Muscle of arm (tissue), 12 donors: Measurements from ENCODE around the gene CDKN1C. TPM values are rescaled to one million over a fixed set of nuclear protein-coding genes. Genes with fewer than 3 reads are reported as not detected.

Experiments
- DNase-seq: peaks from one replicate; pipeline ENCODE4 v3.0.0-alpha.2; 2013
- polyA plus RNA-seq, 12 donors: library from polyadenylated mRNA; unstranded; fragments of 120-200 nt; gene quantifications; one replicate each; pipeline ENCODE4 v1.2.1, GENCODE V29; 2013; ENCODE audit not compliant: insufficient read length in 12 of 12

CDKN1C gene
- polyA plus RNA-seq, 12 donors, result 108 to 2,783 (median 163) TPM

GRCh38 chr11:2927121-2927800, 41.7 kb upstream of the CDKN1C start:
- no peak for DNase-seq

DNA sequence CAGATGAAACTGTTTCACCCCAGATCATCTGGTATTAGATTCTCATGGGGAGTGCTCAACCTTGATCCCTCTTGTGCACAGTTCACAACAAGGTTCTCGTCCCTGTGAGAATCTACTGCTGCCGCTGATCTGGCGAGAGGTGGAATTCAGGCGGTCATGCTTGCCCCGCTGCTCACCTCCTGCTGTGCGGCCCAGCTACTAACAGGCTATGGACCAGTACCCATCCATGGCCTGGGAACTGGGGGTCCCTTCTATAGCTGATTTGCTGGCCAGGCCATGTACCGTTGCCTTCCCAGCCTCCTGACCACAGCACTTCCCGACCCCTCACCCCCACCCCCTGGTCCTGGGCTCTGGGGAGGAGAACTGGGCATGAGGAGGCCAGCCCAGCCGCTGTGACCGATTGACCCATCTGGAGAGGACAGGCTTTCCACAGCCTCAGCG, 41.1 kb upstream of the CDKN1C start:
- no peak for DNase-seq

- no peak for DNase-seq
Measured at GRCh38 chr11:2924821-2925675, 39.5 kb upstream of the CDKN1C start.

DNA sequence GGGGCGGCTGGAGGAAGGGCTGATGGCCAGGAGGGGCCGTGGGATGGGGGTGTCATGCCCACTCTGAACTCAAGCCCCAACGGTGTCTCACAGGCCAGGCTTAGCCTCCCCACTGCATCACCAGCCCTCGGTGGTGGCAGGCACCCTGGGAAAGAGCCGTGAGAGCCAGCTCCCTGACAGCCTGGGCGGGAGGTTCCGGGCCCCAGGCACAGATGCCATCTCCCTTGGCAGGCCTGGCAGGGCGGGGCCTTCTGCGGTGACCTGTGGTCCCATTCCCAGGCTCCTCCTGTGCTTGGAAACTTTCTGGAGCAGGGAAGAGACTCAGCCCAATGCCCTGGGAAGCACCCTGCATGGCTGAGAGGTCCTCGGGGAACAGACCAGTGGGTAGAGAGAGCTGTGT, 38.8 kb upstream of the CDKN1C start:
- DNase-seq, result no peak

DNA sequence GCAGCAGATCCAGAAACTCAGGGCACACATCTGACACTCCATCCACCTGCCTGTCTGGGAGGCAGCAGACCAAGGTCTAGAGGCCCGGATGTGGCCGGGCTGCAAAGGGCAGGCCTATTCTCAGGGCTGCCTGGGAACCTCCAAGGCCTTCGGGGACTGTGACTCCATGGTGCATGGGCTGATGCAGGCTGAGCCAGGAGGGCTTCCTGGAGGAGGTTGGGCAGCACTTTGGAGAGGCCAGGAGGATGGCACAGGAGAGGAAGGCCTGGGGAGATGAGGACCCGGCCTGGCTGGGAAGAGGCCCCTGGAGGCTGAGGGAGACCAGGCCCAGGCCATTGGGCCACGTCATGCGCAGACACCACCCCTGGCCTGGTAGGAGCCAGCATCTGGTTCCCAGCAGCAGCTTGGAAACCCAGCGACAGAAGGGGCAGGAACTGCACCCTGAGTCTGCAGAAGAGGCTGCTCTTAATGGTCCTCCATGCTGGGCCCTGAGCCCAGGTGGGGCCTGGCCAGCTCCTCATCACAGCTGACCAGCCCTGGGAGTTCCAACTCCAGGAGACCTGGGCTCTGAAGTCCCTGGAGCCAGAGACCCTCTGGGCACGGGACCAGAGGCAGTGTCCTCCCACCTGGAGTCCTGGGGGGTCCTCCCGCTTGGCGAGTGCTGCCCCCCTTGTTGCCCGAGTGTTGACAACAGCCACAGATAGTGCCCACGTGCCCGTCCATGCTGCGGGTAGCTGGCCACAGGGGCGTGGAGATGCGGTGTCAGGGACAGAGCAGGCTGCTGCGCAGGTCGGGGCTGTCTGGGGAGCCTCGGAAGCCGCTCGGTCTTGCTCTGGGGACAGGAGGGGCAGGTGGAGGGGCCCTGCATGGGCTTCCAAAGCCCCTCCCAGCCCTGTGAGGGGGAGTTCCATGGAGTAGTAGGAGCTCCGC, 38.1 kb upstream of the CDKN1C start:
- no peak for DNase-seq

GRCh38 chr11:2922655-2923054, 37.1 kb upstream of the CDKN1C start:
- no peak for DNase-seq

GRCh38 chr11:2921742-2922493, 36.3 kb upstream of the CDKN1C start:
- no peak for DNase-seq

DNA sequence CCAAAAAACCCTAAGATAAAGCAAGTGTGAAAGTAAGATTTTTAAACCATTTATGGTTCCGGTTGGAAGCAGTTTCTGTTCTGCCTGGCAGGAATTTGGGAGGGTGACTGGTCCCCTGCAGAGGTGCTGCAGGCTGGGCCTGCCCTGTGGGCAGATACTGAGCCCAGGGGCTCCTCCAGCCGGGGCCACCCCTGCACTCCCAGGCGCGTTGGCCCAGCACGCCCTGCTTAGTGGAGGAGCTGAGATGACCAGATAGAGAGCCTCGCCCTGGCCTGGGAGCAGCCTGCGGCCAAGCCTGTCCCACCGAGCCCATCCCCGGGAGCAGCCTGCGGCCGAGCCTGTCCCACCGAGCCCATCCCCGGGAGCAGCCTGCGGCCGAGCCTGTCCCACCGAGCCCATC, 35.7 kb upstream of the CDKN1C start:
- no peak for DNase-seq

DNA sequence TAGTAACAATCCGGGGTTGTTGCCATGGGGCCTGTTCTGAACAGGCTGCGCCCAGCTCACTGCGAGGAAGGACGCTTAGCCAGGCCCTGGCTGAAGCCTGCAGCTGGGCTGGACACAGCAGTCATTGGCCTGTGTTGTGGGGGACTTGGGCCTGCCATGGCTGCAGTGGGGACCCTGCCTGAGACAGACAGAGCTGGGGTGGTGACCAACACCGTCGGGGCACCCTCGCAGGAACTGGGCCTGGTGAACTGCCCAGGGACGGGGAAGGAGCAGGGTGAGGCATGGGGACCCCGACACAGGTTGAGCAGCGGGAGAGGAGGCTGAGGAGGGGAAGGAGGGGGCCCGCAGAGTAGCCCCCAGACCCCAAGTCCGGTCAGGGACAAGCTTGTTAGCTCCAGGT, 34.8 kb upstream of the CDKN1C start:
- no peak for DNase-seq

GRCh38 chr11:2919837-2920236, 34.3 kb upstream of the CDKN1C start:
- DNase-seq, result no peak

DNA sequence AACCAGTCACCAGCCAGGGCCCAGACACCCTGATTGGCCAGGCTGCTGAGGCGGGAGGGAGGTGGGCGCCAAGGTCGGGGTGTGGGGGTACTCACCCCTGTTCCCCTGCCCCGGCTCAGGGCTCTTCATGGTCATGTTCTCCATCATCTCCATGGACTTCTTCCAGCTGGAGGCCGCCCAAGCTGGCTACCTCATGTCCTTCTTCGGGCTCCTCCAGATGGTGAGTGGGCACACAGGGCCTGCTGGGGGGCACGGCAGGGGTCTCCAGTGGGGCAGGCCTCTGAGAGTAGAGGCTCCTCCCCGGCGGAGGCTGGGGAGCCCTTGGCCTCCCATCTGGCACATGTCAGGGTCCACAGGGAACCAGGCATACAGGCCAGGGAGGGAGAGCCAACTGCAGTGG, 33.6 kb upstream of the CDKN1C start:
- no peak for DNase-seq

DNA sequence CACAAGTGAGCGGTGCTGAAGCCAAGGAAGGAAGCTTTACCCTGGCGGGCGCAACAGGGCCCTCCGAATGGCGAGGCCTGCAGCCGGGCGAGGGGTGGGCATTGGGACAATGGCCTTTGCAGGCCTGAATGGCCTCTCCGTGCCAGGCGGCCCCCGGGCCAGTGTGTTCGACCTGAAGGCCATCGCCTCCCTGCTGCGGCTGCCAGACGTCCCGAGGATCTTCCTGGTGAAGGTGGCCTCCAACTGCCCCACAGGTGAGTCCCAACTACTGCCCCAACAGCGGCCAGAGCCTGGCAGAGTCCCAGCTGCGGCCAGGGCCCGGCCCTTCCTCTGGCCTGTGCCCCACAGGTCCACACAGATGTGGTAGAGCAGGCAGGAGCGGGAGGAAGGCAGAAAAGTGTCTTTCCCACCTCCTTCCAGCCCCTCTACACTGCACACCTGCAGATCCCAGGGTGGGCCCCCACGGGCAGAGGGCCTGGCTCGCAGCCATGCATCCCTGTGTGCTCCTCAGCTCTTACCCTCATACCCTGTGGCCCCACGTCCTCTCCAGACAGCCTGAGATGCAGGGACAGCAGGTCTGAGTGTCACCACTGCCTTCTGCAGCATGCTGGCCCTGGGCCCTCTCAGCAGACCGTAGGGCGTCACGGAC, 32.4 kb upstream of the CDKN1C start:
- no peak for DNase-seq

DNA sequence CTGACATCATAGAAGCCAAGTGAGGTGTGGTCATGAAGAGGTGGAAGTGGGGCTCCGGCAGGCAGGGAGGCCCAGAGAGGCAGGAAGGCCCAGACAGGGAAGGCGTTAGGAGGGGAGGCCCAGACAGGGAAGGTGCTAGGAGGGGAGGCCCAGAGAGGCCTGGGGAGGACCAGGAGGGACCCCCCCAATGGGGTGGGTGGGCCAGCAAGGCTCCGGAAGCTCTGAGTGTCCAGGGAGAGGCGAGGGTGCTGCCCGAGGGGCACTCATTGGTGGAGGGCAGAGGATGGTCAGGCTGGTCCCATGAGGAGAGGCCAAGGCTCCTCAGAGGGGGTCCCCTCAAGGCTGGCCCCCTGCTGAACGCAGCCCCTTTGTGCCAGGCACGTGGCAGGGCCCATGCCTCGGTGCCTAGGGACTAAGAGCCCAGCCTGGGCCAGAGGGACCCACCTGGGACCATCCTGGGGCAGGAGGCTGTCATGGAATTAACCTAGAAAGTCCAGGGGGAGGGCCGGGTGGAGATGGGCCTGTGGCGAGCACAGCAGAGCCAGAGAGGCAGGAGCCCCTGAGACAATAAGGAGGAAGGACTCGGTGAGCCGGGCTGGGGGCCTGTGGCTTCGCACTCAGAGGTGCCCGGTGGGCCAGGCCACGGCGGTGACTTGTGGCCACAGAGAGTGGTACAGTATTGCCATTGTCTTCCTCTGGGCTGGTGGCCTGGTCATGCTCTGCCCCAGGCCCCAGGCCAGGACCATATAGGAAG, 31.5 kb upstream of the CDKN1C start:
- no peak for DNase-seq

- no peak for DNase-seq
Measured at GRCh38 chr11:2916114-2916891, 30.7 kb upstream of the CDKN1C start.

DNA sequence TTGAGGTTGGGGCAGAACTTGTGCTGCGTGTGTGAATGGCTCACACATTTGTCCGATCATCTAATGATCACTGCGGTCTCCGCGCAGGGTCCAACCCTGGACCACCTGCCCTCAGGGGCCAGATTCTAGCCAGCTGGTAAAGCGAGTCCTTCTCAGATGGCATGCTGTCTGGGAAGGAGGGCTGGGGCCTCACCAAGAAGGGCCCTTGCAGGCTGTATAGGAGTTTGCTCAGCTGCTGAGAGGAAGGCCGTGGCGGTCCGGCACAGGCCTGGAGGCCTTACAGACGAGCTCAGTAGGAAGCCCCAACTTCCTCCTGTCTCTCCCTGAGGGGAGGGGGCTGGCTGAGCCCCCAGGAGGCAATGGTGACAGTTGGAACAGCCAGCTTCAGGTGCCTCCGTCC, 29.9 kb upstream of the CDKN1C start:
- DNase-seq, result no peak

DNA sequence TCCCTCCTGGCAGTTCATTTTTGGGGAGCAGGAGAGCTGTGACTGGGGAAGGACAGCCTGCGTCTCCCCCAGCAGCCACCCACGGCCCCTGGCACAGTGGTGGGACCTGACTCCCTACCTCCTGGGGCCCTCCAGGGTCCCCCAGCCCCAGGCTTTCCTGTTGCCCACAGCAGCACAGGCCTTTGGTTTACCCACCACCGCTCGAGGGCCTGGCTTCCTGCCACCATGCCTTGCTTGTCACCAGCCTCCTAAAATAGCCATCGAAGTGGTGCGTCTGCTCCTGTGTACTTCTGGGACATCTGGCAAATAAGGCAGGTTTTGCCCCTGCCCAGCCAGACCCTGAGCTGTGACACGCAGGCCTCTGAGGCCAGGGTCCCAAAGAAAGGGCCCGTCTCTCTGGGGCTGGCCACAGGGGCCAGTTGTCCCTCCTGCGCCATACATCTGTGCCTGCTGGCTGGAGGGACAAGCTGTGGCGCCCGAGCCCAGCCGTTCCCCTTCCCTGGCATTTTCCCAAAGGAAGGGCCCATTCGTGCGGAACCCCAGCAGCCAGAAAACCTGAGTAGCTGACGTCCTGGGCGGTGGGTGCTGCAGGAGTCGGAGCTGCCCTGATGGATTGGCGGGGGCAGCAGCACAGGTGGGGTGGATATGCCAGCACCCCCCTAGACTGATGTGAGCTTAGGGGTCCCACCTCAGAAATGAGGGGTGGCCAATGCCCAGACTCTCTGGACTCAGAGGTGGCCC, 29.1 kb upstream of the CDKN1C start:
- DNase-seq, result no peak

DNA sequence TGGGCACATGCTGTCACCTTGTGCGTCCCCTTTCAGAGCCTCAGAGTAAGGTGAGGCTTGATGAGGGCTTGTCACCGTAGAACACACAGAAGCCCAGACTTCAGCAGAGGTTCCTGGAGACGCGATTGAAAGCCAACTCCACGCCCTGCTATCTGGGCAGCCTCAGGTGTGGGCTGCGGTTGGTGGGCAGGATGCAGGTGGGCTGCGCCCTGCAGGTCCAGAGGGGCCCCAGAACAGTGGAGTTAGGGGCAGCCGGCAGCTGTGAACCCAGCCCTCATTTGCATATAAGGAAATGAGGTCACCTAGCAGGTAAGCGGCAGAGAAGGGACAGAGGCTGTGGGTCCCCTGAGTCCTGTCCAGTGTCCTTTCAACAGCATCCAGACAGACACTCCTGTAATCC, 28.2 kb upstream of the CDKN1C start:
- no peak for DNase-seq

DNA sequence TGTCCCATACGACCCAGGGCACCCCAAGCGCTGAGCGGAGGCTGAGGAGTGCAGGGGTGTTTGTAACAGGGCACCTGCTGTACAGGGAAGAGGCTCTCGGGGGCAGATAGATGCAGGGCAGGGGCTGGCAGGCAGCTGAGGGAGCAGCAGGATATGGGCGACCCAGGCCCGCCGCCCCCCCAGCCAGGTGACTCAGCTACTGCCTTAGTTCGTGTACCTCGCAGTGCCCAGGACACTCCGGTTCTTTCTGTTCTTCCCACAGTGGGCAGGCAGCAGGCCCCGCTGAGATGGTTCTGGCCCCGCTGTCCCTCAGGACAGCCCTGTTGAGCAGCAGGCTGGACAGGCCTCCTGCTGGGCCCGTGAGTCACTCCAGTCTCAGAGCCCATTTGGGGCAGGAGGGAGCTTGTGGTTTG, 27.4 kb upstream of the CDKN1C start:
- no peak for DNase-seq

DNA sequence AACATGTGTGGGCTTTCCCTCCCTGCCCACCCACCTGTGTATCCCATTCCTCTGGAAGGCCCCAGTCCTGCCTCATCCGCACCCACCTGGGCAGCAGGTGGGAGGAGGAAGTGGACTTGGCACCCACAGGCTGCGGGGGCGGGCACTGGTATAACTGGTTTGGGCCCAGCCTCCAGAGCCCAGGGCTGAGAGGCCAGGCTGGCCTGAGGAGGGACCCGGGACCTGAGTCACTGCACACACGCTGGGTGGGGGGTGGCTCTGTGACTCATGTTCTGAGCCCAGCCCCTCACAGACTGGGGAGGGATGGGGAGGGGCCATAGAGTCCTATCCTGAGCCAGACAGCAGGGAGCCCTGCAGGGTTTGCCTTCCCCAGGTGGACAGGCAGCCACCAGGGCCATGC, 26.9 kb upstream of the CDKN1C start:
- DNase-seq, result no peak
